GM12878 (cell line): ENCODE data around the gene TRRAP.

ENCODE experiments used
- CHD2 ChIP-seq: IDR thresholded peaks from 2 replicates; pipeline ENCODE4 v1.6.1; 2011; ENCODE audit warnings: low read depth, low read length, improper control_type of control experiment, borderline replicate concordance
- EP300 ChIP-seq, 2 experiments: fragments of 150-350 bp in 1 of 2; IDR thresholded peaks; 2 replicates each; pipeline ENCODE4 v1.6.1; 2011 to 2012; ENCODE audit warnings: low read depth in 2 of 2, low read length in 2 of 2, borderline replicate concordance in 1 of 2, improper control_type of control experiment in 1 of 2, inconsistent platforms in 1 of 2; ENCODE audit not compliant: control insufficient read depth in 1 of 2
- SIN3A ChIP-seq: IDR thresholded peaks from 2 replicates; pipeline ENCODE4 v1.6.1; 2012; ENCODE audit warnings: low read depth, low read length, improper control_type of control experiment
- SP1 ChIP-seq: IDR thresholded peaks from one replicate; pipeline ENCODE4 v1.6.1; 2011; ENCODE audit warnings: low read depth, low read length
- TCF3 ChIP-seq: IDR thresholded peaks from 2 replicates; pipeline ENCODE4 v1.6.1; 2012; ENCODE audit warnings: low read depth, mild to moderate bottlenecking, low read length, borderline replicate concordance; ENCODE audit not compliant: insufficient read depth
- TF ChIP-seq, protein P1 (sequence below), 3 experiments: IDR thresholded peaks in 2 of 3; conservative IDR thresholded peaks in 1 of 3; 2 replicates each; pipeline ENCODE4 v1.5.1; 2011; ENCODE audit warnings: low read depth in 3 of 3, low read length in 3 of 3, mild to moderate bottlenecking in 3 of 3, control low read depth in 2 of 3, moderate library complexity in 2 of 3, inconsistent platforms in 1 of 3, mixed read lengths in 1 of 3; ENCODE audit not compliant: control insufficient read depth in 2 of 3, insufficient read depth in 1 of 3; ENCODE audit errors: extremely low read depth in 1 of 3

DNA sequence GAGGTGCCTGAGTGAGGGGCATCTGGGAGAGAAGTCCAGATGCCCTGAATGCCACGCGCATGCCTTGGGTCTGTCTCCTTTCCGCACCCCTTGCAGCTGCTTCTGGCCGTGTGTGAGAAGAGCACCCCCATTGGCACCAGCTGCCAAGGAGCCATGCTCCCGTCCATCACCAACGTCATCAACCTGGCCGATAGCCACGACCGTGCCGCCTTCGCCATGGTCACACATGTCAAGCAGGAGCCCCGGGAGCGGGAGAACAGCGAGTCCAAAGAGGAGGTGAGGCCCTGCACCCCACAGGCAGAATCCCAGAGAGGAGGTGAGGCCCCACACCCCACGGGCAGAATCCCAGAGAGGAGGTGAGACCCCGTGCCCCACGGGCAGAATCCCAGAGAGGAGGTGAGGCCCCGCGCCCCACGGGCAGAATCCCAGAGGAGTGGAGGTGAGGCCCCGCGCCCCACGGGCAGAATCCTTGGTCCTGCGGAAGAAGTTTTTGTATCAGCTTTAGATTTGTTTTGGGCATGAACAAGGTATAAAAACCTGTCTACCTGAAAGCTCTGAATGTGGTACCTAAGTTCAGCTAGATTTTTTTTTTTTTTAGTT is 91.8 kb downstream of the TRRAP start:
- TF ChIP-seq EP300 (IDR thresholded peaks at IDR 0.05; ENCODE audit: borderline replicate concordance in 1 of 2, control insufficient read depth in 1 of 2, low read depth in 2 of 2, low read length in 2 of 2): no peak
- TF ChIP-seq SP1: no peak
- no peak for TF ChIP-seq TCF3
- TF ChIP-seq, protein P1, sequence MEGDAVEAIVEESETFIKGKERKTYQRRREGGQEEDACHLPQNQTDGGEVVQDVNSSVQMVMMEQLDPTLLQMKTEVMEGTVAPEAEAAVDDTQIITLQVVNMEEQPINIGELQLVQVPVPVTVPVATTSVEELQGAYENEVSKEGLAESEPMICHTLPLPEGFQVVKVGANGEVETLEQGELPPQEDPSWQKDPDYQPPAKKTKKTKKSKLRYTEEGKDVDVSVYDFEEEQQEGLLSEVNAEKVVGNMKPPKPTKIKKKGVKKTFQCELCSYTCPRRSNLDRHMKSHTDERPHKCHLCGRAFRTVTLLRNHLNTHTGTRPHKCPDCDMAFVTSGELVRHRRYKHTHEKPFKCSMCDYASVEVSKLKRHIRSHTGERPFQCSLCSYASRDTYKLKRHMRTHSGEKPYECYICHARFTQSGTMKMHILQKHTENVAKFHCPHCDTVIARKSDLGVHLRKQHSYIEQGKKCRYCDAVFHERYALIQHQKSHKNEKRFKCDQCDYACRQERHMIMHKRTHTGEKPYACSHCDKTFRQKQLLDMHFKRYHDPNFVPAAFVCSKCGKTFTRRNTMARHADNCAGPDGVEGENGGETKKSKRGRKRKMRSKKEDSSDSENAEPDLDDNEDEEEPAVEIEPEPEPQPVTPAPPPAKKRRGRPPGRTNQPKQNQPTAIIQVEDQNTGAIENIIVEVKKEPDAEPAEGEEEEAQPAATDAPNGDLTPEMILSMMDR (IDR thresholded peaks at IDR 0.05 in 2 of 3, conservative IDR thresholded peaks at IDR 0.05 in 1 of 3; ENCODE audit: control insufficient read depth in 2 of 3, extremely low read depth in 1 of 3, insufficient read depth in 1 of 3, low read depth in 3 of 3, low read length in 3 of 3): no peak
- TF ChIP-seq SIN3A: no peak
- TF ChIP-seq CHD2: no peak
